Suppressor macrophage treated with lipopolysaccharide for 1 hour (primary cell): Measurements from ENCODE around the gene SIX4.
"Not testable (repeated sequence)": the region's sequence is repeated elsewhere in the genome, so short reads cannot be mapped to it uniquely, and the experiment has no call there.

ENCODE experiments used
- DNase-seq, 3 donors: peaks; one replicate each; pipeline ENCODE4 v3.0.0-alpha.2; 2020 to 2022

Gene SIX4

GRCh38 chr14:60723907-60724618 is at the start of gene SIX4:
Gene SIX4, minus strand, starts transcription at chr14:60724351. Its CDS starts 277 bp downstream, at chr14:60724074.
- peak; percentile 30 to 66 (median 45) for DNase-seq

- DNase-seq: no peak
Observed at GRCh38 chr14:60773558-60773957, 49.4 kb upstream of the SIX4 start.

- DNase-seq: no peak
Observed at GRCh38 chr14:60771117-60771516, 47.0 kb upstream of the SIX4 start.

GRCh38 chr14:60768602-60769001 is 44.5 kb upstream of the SIX4 start:
- DNase-seq: no peak

GRCh38 chr14:60760644-60761364 is 36.7 kb upstream of the SIX4 start:
- no peak for DNase-seq

- no peak for DNase-seq
Observed at GRCh38 chr14:60760209-60760608, 36.1 kb upstream of the SIX4 start.

GRCh38 chr14:60758885-60759284 is 34.7 kb upstream of the SIX4 start:
- DNase-seq: no peak

GRCh38 chr14:60757567-60758002 is 33.4 kb upstream of the SIX4 start:
- DNase-seq: peak; percentile 30 to 73 (median 64)

- no peak for DNase-seq
Observed at GRCh38 chr14:60756847-60757246, 32.7 kb upstream of the SIX4 start.

- DNase-seq: peak; percentile 57 to 84 (median 80)
Observed at GRCh38 chr14:60753264-60754119, 29.3 kb upstream of the SIX4 start.

- no peak for DNase-seq
Observed at GRCh38 chr14:60744566-60744965, 20.4 kb upstream of the SIX4 start.

GRCh38 chr14:60738843-60739508 is 14.8 kb upstream of the SIX4 start:
- peak in 1 of 3 donors; percentile 18 for DNase-seq

- peak in 1 of 3 donors; percentile 16 for DNase-seq
Observed at GRCh38 chr14:60736494-60736893, 12.3 kb upstream of the SIX4 start.

- no peak for DNase-seq
Observed at GRCh38 chr14:60735416-60735815, 11.3 kb upstream of the SIX4 start.

- DNase-seq: peak; percentile 72 to 84 (median 78)
Observed at GRCh38 chr14:60734465-60735242, 10.5 kb upstream of the SIX4 start, which contains the start of gene MNAT1. Gene MNAT1, plus strand, starts transcription at chr14:60734761. Its CDS starts 102 bp downstream, at chr14:60734863.

- DNase-seq: no peak
Observed at GRCh38 chr14:60732840-60733483, 8.8 kb upstream of the SIX4 start.

- not testable (repeated sequence) for DNase-seq
Observed at GRCh38 chr14:60731291-60731690, 7.1 kb upstream of the SIX4 start.

GRCh38 chr14:60723116-60723906 is 840 bp downstream of the SIX4 start:
- DNase-seq: peak; percentile 24 to 59 (median 42)

GRCh38 chr14:60722357-60723115 is 1.6 kb downstream of the SIX4 start:
- DNase-seq: peak in 2 of 3 donors; percentile 24 to 33

GRCh38 chr14:60722107-60722356 is 2.1 kb downstream of the SIX4 start:
- no peak for DNase-seq
